IPS-18a (cell line): ENCODE results near the gene FBXO5.

Experiments
- H3K27ac ChIP-seq: one replicate; pipeline ENCODE4 v1.5.1; 2013; ENCODE audit warnings: low read length
- H3K27me3 ChIP-seq: one replicate; pipeline ENCODE4 v1.6.1; 2013; ENCODE audit warnings: mild to moderate bottlenecking, low read length; ENCODE audit not compliant: control insufficient read depth, insufficient read depth
- H3K36me3 ChIP-seq: one replicate; pipeline ENCODE4 v1.6.1; 2013; ENCODE audit warnings: low read depth, low read length; ENCODE audit not compliant: control insufficient read depth
- H3K4me1 ChIP-seq: one replicate; pipeline ENCODE4 v1.6.1; 2013; ENCODE audit warnings: low read depth, low read length; ENCODE audit not compliant: control insufficient read depth
- H3K4me3 ChIP-seq: one replicate; pipeline ENCODE4 v1.5.1; 2013; ENCODE audit warnings: low read length
- H3K9ac ChIP-seq: one replicate; pipeline ENCODE4 v1.6.1; 2013; ENCODE audit warnings: mild to moderate bottlenecking, low read length, moderate library complexity
- H3K9me3 ChIP-seq: one replicate; pipeline ENCODE4 v1.6.1; 2013; ENCODE audit warnings: low read depth, low read length; ENCODE audit not compliant: control insufficient read depth

FBXO5 gene

DNA sequence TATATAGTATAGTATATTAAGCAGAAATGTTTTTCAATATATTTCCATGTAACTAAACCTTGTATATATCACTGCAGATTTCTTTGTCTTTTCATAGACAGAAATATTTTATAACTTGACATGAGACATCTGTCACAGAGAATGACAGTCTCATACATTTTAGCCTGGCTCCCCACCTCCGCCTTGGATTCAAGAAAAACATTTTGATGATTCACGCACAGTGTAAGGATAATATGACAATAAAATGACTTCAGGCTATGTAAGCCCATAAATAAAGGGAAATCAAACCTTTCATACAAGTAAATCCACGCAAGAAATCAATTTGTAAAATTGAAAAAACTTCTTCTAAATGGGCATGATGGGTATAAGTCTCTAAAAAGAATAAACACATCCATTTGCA is 36.4 kb downstream of the FBXO5 start:
- H3K4me3 ChIP-seq: no peak overlapping the region
- no peaks in the 10 kb centered on the region for H3K27me3 ChIP-seq
- H3K9ac ChIP-seq: no peak overlapping the region
- no peaks in the 10 kb centered on the region for H3K9me3 ChIP-seq
- H3K36me3 ChIP-seq: no peaks in the 10 kb centered on the region
- peaks cover 9% of the 10 kb centered on the region for H3K4me1 ChIP-seq
- no peak overlapping the region for H3K27ac ChIP-seq

DNA sequence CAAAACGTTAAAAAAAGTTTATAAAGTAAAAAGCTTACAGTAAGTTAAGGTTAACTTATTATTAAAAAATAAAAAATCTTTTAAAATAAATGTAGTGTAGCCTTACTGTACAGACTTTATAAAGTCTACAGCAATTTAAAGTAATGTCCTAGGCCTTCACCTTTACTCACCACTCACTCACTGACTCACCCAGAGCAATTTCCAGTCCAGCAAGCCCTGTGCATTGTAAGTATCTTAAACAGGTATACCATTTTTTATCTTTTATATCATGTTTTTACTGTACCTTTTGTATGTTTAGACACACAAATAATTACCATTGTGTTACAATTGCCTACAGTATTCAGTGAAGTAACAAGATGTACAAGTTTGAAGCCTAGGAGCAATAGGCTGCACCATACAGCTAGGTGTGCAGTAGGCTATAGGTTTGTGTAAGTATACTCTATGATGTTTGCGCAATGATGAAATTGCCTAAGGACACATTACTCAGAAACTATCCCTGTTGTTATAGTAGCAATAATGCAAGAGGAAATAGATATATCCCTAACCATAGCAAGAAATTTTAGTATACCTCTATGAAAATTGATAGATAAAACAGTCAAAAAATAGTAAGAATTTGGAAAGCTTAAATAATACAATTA is 39.5 kb downstream of the FBXO5 start:
- Histone ChIP-seq H3K27me3 (no peaks in the 10 kb centered on the region), H3K36me3 (no peaks in the 10 kb centered on the region), H3K9me3 (no peaks in the 10 kb centered on the region), H3K27ac (no peak overlapping the region), H3K9ac (no peak overlapping the region), H3K4me1 (peaks cover 9% of the 10 kb centered on the region), H3K4me3 (no peak overlapping the region)

GRCh38 chr6:152942319-152942869 is 40.4 kb downstream of the FBXO5 start:
- peaks cover 8% of the 10 kb centered on the region for H3K4me1 ChIP-seq
- no peaks in the 10 kb centered on the region for H3K27me3 ChIP-seq
- H3K36me3 ChIP-seq: no peaks in the 10 kb centered on the region
- no peak overlapping the region for H3K4me3 ChIP-seq
- H3K9me3 ChIP-seq: no peaks in the 10 kb centered on the region
- H3K9ac ChIP-seq: no peak overlapping the region
- no peak overlapping the region for H3K27ac ChIP-seq

DNA sequence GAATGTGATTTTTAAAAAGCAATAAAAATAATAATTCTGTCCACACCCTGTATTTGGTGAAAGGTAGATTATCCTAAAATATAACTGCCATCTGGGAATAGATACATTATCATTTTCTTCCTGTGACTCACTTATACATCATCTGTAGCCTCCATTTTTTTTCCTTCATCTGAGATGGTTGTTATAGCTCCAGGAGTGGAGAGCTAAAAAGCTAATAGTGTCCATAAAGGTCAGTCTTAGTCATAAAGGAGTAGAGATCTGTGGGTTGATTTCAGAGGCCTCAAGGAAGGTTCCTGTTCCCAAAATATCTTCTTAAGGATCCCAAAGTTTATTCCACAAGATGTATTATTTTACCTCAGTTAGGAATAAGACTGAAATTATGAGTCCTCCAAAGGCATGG is 41.1 kb downstream of the FBXO5 start:
- H3K36me3 ChIP-seq: no peaks in the 10 kb centered on the region
- H3K9me3 ChIP-seq: no peaks in the 10 kb centered on the region
- H3K27me3 ChIP-seq: no peaks in the 10 kb centered on the region
- H3K4me3 ChIP-seq: no peak overlapping the region
- no peak overlapping the region for H3K27ac ChIP-seq
- no peak overlapping the region for H3K9ac ChIP-seq
- H3K4me1 ChIP-seq: peaks cover 2% of the 10 kb centered on the region

GRCh38 chr6:152932865-152933264 is 50.0 kb downstream of the FBXO5 start:
- Histone ChIP-seq H3K9ac (no peak overlapping the region), H3K27me3 (no peaks in the 10 kb centered on the region), H3K4me1 (no peaks in the 10 kb centered on the region), H3K36me3 (no peaks in the 10 kb centered on the region), H3K27ac (no peak overlapping the region), H3K9me3 (no peaks in the 10 kb centered on the region), H3K4me3 (no peak overlapping the region)

DNA sequence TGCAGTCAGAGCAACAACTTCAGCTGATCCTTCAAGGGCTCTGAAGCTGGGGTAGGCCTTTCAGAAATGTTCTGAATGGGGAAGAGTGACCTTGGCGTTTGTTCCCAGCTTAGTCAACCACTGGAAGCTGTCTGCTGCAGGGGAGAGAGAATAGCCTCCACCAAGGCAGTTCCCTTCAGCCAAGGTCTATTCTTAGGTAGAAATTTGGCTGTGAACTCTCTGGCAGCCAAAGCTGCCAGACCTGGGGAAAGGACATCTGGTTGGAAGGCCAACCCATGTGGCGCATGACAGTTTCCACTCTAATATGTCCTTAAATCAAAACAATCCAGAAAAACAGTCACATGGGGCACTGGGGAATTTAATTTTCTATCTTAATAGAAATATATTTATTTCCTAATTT is 60.1 kb downstream of the FBXO5 start:
- Histone ChIP-seq H3K27ac (no peak overlapping the region), H3K4me3 (no peak overlapping the region), H3K36me3 (no peaks in the 10 kb centered on the region), H3K9ac (no peak overlapping the region), H3K27me3 (no peaks in the 10 kb centered on the region), H3K9me3 (no peaks in the 10 kb centered on the region), H3K4me1 (peaks cover 8% of the 10 kb centered on the region)
